T-cell (primary cell): ENCODE data around the gene OCA2. TPM values are rescaled to one million over a fixed set of nuclear protein-coding genes. Genes with fewer than 3 reads are reported as not detected.

Source experiments
- ATAC-seq, 4 experiments: fragments of 200-7000 bp in 3 of 4; fragments of 150-1000 bp in 1 of 4; cut with Tn5 transposase; replicated peaks in 1 of 4; 1 replicate in 3 of 4; 2 replicates in 1 of 4; pipeline ENCODE4 v1.10.0; 2021; ENCODE audit warnings: moderate library complexity in 3 of 4, mild to moderate bottlenecking in 2 of 4, moderate number of reproducible peaks in 1 of 4
- CTCF ChIA-PET, 2 donors: fragments of 300-600 bp; sonication (Branson Sonifier 250); formaldehyde crosslinking; loops; one replicate each; lab custom pipeline; 2022; ENCODE audit warnings: antibody characterized with exemption in 2 of 2; lab: Charles Lee
- POLR2A ChIA-PET, 2 donors: fragments of 300-600 bp; sonication (Branson Sonifier 250); formaldehyde crosslinking; loops; one replicate each; lab custom pipeline; 2022; ENCODE audit warnings: antibody characterized with exemption in 2 of 2; lab: Charles Lee
- DNase-seq, 35 experiments: peaks; one replicate each; pipeline versions ENCODE4 v3.0.0 to v3.0.0-alpha.2; 2013 to 2023
- H3K27ac ChIP-seq: one replicate; pipeline ENCODE4 v1.5.1; 2013; ENCODE audit warnings: low read length
- H3K27me3 ChIP-seq, 2 experiments: replicated peaks in 1 of 2; 1 replicate in 1 of 2; 2 replicates in 1 of 2; pipeline versions ENCODE4 v1.6.1 to v1.7.0; 2013; ENCODE audit warnings: low read length in 1 of 2, mixed read lengths in 1 of 2; ENCODE audit not compliant: control insufficient read depth in 2 of 2, insufficient read depth in 2 of 2; ENCODE audit errors: extremely low read depth in 1 of 2
- H3K36me3 ChIP-seq, 2 donors: 1 replicate in 1 of 2; 2 replicates in 1 of 2; pipeline versions ENCODE4 v1.6.1 to v1.7.0; 2013; ENCODE audit warnings: low read length in 1 of 2; ENCODE audit not compliant: control insufficient read depth in 2 of 2, insufficient read depth in 1 of 2; ENCODE audit errors: extremely low read depth in 1 of 2
- H3K4me1 ChIP-seq, 2 experiments: 1 replicate in 1 of 2; 2 replicates in 1 of 2; pipeline versions ENCODE4 v1.6.1 to v1.7.0; 2013; ENCODE audit warnings: low read length in 2 of 2, mixed read lengths in 1 of 2; ENCODE audit not compliant: insufficient read depth in 2 of 2, control insufficient read depth in 1 of 2; ENCODE audit errors: extremely low read depth in 1 of 2
- H3K4me3 ChIP-seq, 2 donors: 1 replicate in 1 of 2; 2 replicates in 1 of 2; pipeline versions ENCODE4 v1.5.1 to v1.7.0; 2013; ENCODE audit warnings: mild to moderate bottlenecking in 2 of 2, low read length in 1 of 2, moderate library complexity in 1 of 2; ENCODE audit not compliant: control insufficient read depth in 1 of 2; ENCODE audit errors: extremely low read depth in 1 of 2
- H3K9me3 ChIP-seq: 2 replicates; pipeline ENCODE4 v1.7.0; 2013
- H3K27ac Mint-ChIP-seq, 2 donors: one replicate each; pipeline ENCODE4 v1.8.0; 2020 to 2021; ENCODE audit warnings: mild to moderate bottlenecking in 2 of 2, mixed read lengths in 2 of 2
- H3K27me3 Mint-ChIP-seq, 2 donors: one replicate each; pipeline ENCODE4 v1.8.0; 2021 to 2022; ENCODE audit warnings: mixed read lengths in 2 of 2
- H3K36me3 Mint-ChIP-seq: one replicate; pipeline ENCODE4 v1.8.0; 2021; ENCODE audit warnings: mixed read lengths
- H3K4me1 Mint-ChIP-seq, 3 donors: one replicate each; pipeline ENCODE4 v1.8.0; 2020 to 2022; ENCODE audit warnings: mixed read lengths in 3 of 3, mild to moderate bottlenecking in 1 of 3
- H3K4me3 Mint-ChIP-seq, 3 donors: one replicate each; pipeline ENCODE4 v1.8.0; 2020 to 2022; ENCODE audit warnings: mild to moderate bottlenecking in 3 of 3, mixed read lengths in 3 of 3, moderate library complexity in 3 of 3
- H3K9me3 Mint-ChIP-seq, 3 donors: one replicate each; pipeline ENCODE4 v1.8.0; 2020 to 2022; ENCODE audit warnings: mixed read lengths in 3 of 3
- WGBS: methylation state at CpG from one replicate; pipeline ENCODE4 v1.1.5; 2013; ENCODE audit warnings: missing lambda C conversion rate; ENCODE audit not compliant: insufficient coverage; 5-methylcytosine and 5-hydroxymethylcytosine counted together
- total RNA-seq, 35 experiments: library from RNA in 6 of 35; stranded (reverse) in 6 of 35; fragments of 120-200 nt in 1 of 35; gene quantifications; one replicate each; pipeline versions ENCODE4 v1.2.1 to v1.2.4 and lab custom pipeline; 2013 to 2026

OCA2 gene
- total RNA-seq, 5 donors from 2014 or later (not counting 1 experiment from before 2014, with no cell fraction given): 0.19 to 0.67 TPM; not detected in 3

DNA sequence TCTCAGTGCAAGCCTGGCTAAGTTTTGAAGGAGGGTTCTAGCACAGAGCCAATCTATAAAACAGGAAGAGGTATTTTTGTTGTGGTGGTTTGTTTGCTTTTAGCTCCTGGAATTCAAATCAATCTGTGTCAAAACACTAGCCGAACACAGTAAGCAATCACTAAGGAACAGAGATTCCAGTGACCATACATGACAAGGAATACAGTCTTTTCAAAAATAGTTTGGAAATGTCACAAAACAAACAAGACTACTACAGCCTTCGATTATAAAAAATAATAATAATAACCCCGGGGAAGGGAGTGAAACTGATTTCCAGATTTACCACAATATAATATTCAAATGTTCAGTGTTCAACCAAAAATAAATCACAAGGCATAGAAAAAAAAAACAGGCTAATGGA lies 166.5 kb downstream of the OCA2 start:
- CTCF ChIA-PET: no interaction called here

GRCh38 chr15:27928386-27928785 lies 170.7 kb downstream of the OCA2 start:
- no peak for ATAC-seq
- Mint-ChIP-seq H3K27ac (no peak overlapping the region), H3K9me3 (peaks cover 8 to 18% (median 12%) of the 10 kb centered on the region in 3 donors), H3K4me3 (no peak overlapping the region), H3K4me1 (no peaks in the 10 kb centered on the region), H3K36me3 (no peaks in the 10 kb centered on the region), H3K27me3 (no peaks in the 10 kb centered on the region)
- no peaks in the 10 kb centered on the region for H3K9me3 ChIP-seq
- no peak for DNase-seq
- H3K36me3 ChIP-seq: no peaks in the 10 kb centered on the region
- no CpG with 5 or more reads among the region's 1 CpG for WGBS
- no peak overlapping the region for H3K27ac ChIP-seq
- no peak overlapping the region for H3K4me3 ChIP-seq
- no peaks in the 10 kb centered on the region for H3K27me3 ChIP-seq
- no peaks in the 10 kb centered on the region for H3K4me1 ChIP-seq
- CTCF ChIA-PET: interaction anchor here in 1 of 2 donors (0.6 kb wide), 2 partner anchors 56 to 1995 kb away, joined by 4 read pairs; no protein-coding TSS in a partner anchor
- POLR2A ChIA-PET: no interaction called here

More for the DNA sequence above, 166.5 kb downstream of the OCA2 start:
- WGBS: no CpG with 5 or more reads among the region's 3 CpGs
- Histone ChIP-seq H3K36me3 (no peaks in the 10 kb centered on the region), H3K9me3 (no peaks in the 10 kb centered on the region), H3K4me3 (no peak overlapping the region), H3K27me3 (peaks cover 0 to 5% of the 10 kb centered on the region in 2 experiments), H3K4me1 (no peaks in the 10 kb centered on the region), H3K27ac (no peak overlapping the region)
- peaks cover 0 to 2% of the 10 kb centered on the region in 2 donors for H3K27me3 Mint-ChIP-seq
- POLR2A ChIA-PET: no interaction called here
- ATAC-seq: no peak
- DNase-seq: no peak
- no peak overlapping the region for H3K4me3 Mint-ChIP-seq
- no peaks in the 10 kb centered on the region for H3K36me3 Mint-ChIP-seq
- no peaks in the 10 kb centered on the region for H3K4me1 Mint-ChIP-seq
- H3K9me3 Mint-ChIP-seq: peaks cover 8 to 21% (median 15%) of the 10 kb centered on the region in 3 donors
- no peak overlapping the region for H3K27ac Mint-ChIP-seq

DNA sequence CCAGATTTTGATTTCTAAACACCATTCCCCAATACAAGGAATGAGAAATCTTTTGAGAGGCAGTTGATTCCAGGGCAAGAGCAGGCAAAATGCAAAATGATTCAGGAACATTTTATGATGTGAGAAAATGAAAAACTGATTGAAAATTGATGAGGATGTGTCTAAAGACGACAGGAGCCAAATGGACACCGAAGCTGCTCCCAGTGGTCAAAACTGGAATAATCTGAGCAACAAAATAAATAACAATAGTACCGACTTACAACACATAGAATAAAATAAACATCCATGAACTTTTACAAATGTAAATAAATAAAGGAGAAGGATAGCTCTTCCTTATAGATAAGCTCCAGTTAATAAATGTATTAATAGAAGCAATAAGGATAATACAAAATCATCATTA lies 186.8 kb downstream of the OCA2 start:
- no peaks in the 10 kb centered on the region for H3K4me1 ChIP-seq
- Mint-ChIP-seq H3K4me1 (no peaks in the 10 kb centered on the region), H3K27ac (no peak overlapping the region), H3K9me3 (peaks cover 7 to 42% (median 20%) of the 10 kb centered on the region in 3 donors), H3K27me3 (no peaks in the 10 kb centered on the region), H3K36me3 (no peaks in the 10 kb centered on the region), H3K4me3 (no peak overlapping the region)
- ATAC-seq (no peak), DNase-seq (no peak)
- no peaks in the 10 kb centered on the region for H3K27me3 ChIP-seq
- no CpG with 5 or more reads among the region's 3 CpGs for WGBS
- H3K36me3 ChIP-seq: no peaks in the 10 kb centered on the region
- no peak overlapping the region for H3K27ac ChIP-seq
- CTCF ChIA-PET: no interaction called here
- no peaks in the 10 kb centered on the region for H3K9me3 ChIP-seq
- no peak overlapping the region for H3K4me3 ChIP-seq
- POLR2A ChIA-PET: interaction anchor here in 1 of 2 donors (0.6 kb wide), 1 partner anchor 1464 kb away, joined by 3 read pairs; no protein-coding TSS in a partner anchor

DNA sequence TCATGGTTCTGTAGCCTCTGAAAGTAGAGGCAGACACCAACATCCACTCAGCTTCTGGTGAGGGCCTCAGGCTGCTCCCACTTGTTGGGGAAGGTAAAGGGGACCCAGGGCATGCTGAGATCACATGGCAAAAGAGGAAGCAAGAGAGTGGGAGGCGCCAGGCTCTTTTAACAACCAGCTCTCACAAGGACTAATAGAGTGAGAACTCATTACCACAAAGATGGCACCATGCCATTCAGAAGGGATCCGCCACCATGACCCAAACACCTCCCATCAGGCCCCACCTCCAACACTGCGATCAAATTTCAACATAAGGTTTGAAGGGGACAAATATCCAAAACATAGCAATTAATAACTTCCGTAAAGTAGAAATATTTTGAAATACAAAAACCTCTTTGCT lies 192.3 kb downstream of the OCA2 start:
- Histone ChIP-seq H3K4me3 (no peak overlapping the region), H3K36me3 (no peaks in the 10 kb centered on the region), H3K9me3 (no peaks in the 10 kb centered on the region), H3K27me3 (peaks cover 0 to 16% of the 10 kb centered on the region in 2 experiments), H3K4me1 (no peaks in the 10 kb centered on the region), H3K27ac (no peak overlapping the region)
- Mint-ChIP-seq H3K27me3 (peaks cover 4% of the 10 kb centered on the region in 2 donors), H3K36me3 (no peaks in the 10 kb centered on the region), H3K27ac (no peak overlapping the region), H3K9me3 (peaks cover 4 to 20% (median 6%) of the 10 kb centered on the region in 3 donors), H3K4me1 (no peaks in the 10 kb centered on the region), H3K4me3 (no peak overlapping the region)
- ATAC-seq (no peak), DNase-seq (no peak)
- WGBS: no CpG with 5 or more reads among the region's 4 CpGs
- ChIA-PET CTCF (no interaction called here), POLR2A (no interaction called here)

- ChIA-PET POLR2A (no interaction called here), CTCF (no interaction called here)
- Histone ChIP-seq H3K36me3 (no peaks in the 10 kb centered on the region), H3K27me3 (peaks cover 0 to 18% of the 10 kb centered on the region in 2 experiments), H3K4me3 (no peak overlapping the region), H3K27ac (no peak overlapping the region), H3K9me3 (no peaks in the 10 kb centered on the region), H3K4me1 (no peaks in the 10 kb centered on the region)
- Mint-ChIP-seq H3K4me3 (no peak overlapping the region), H3K27me3 (peaks cover 4 to 7% of the 10 kb centered on the region in 2 donors), H3K27ac (no peak overlapping the region), H3K36me3 (no peaks in the 10 kb centered on the region), H3K9me3 (peaks cover 3 to 7% (median 7%) of the 10 kb centered on the region in 3 donors), H3K4me1 (no peaks in the 10 kb centered on the region)
- ATAC-seq (no peak), DNase-seq (no peak)
- no CpG with 5 or more reads among the region's 9 CpGs for WGBS
Observed at GRCh38 chr15:27903405-27903804, 195.7 kb downstream of the OCA2 start.

- H3K27ac ChIP-seq: no peak overlapping the region
- no peak overlapping the region for H3K4me3 ChIP-seq
- ChIA-PET CTCF (no interaction called here), POLR2A (no interaction called here)
- DNase-seq (no peak), ATAC-seq (no peak)
- Mint-ChIP-seq H3K36me3 (no peaks in the 10 kb centered on the region), H3K4me3 (no peak overlapping the region), H3K27me3 (peaks cover 4 to 7% of the 10 kb centered on the region in 2 donors), H3K4me1 (no peaks in the 10 kb centered on the region), H3K9me3 (peaks cover 5 to 9% (median 7%) of the 10 kb centered on the region in 3 donors), H3K27ac (no peak overlapping the region)
- no peaks in the 10 kb centered on the region for H3K9me3 ChIP-seq
- 80% methylated on average over 36 of the region's 43 CpGs for WGBS
- no peaks in the 10 kb centered on the region for H3K4me1 ChIP-seq
- H3K36me3 ChIP-seq: no peaks in the 10 kb centered on the region
- H3K27me3 ChIP-seq: peaks cover 0 to 18% of the 10 kb centered on the region in 2 experiments
Observed at GRCh38 chr15:27902680-27903385, 196.3 kb downstream of the OCA2 start.
